HG03565 (cell line): ENCODE data around the gene RHEX.

ENCODE experiments used
- ATAC-seq: cut with Tn5 transposase; IDR thresholded peaks from one replicate; pipeline ENCODE4 v1.9.1; 2021; ENCODE audit warnings: mild to moderate bottlenecking, moderate library complexity; ENCODE audit not compliant: unreplicated experiment

RHEX gene

DNA sequence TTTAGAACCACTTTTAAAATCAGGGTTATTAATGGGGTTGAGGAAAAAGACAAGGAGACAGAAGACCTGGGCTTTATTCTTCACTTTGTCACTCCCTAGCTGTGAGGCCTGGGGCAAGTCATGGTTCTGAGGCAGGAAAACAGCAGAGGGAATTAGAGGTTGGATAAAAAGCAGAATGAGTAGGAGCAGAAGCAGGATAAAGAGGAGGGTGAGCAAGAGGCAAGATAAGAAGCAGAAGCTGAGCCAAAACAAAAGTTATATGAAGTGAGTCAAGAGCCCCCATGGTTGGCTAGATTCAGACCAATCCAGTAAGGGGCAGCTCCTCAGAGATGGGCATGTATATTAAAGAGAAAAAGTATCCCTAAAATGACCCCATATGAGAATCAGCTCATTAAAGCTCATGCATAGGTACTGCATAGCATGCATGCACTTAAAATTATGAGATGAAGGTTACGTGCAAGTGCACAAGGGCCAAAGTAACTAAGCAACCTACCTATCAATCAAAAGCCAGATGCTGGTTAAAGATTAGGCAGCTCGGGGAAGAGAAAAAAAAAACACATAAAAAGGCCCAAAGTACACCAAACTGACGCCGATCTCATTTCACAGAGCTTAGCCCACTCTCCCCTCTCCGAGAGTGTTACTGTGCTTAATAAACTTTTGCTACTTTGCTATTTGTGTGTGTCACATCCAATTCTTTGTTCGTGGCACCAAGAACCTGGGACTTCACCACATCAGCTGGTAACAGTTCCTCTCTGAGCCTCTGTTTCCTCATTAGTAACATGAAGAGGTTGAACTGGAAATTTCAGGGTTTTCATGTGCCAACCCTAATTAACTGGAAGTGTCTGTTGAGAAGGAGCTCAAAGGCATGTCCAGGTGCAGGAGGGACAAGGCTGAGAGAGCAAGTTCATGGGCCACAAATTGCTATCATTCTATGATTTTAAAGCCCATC, 62.0 kb downstream of the RHEX start:
- ATAC-seq: no peak

GRCh38 chr1:206115791-206116190, 62.8 kb downstream of the RHEX start:
- no peak for ATAC-seq

GRCh38 chr1:206116191-206116872, 63.4 kb downstream of the RHEX start:
- ATAC-seq: no peak

GRCh38 chr1:206116873-206117150, 63.8 kb downstream of the RHEX start:
- ATAC-seq: no peak

DNA sequence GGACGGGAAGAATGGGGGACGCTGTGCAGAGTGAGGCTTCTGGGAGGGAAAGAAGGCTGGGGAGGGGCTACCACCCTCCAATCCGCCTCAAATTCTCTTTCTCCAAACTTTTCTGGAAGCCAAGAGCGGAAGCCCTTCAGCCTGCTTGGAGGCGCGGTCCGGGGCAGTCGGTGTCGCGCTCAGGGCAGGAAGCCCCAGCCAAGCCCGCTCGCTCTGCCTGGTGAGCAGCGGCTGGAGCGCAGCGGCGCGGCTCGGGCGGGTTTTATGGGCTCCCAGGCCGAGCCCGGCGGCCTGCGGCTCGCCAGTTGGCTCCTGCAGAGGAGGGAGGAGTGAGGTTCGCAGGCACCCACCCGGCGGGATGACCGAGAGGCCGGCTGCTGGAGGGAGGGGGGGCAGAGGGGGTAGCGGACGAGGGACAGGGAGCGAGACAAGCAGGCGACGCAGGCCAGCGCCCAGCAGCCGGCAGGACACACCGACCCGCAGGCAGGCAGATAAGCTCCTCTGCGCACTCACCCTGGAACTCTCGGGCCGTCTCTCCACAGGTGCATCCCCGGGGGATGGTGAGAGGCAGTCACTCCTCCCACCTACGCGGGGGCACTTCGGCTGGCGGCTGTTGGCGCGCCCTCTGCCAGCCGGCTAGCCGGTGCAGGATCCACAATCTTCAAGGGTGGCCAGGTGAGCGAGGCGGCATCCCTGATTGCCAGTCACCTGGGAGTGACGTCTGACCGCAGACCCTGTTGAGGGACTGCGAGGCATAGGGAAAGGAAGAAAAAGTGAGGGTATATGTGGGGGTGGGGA, 64.4 kb downstream of the RHEX start, which contains the start of gene AVPR1B:
TSS of gene AVPR1B (minus strand) at position 238 of the 798 bp plus-strand sequence. CDS start 498 bp downstream, outside the sequence.
- no peak for ATAC-seq

- no peak for ATAC-seq
These were observed 67.4 kb downstream of the RHEX start for GRCh38 chr1:206120406-206120805.

GRCh38 chr1:206121269-206121668, 68.3 kb downstream of the RHEX start:
- ATAC-seq: no peak

DNA sequence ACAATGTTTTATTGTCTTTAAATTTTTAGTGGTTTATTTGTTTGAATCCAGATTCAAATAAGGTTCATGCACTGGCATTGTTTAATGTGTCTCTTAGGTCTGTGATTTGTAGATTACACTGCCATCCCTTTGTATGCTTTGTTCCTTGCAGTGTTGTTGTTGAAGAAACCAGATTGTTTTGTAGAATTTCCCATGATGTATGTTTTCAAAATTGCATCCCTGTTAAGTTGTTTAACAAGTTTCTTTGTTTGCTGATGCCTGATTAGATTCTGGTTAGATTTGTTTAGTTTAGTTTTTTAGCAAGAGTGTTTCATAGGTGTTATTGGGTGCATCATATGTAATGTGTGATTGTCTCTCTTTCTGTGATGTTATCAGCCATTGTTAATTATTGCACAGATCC, 69.7 kb downstream of the RHEX start:
- no peak for ATAC-seq

DNA sequence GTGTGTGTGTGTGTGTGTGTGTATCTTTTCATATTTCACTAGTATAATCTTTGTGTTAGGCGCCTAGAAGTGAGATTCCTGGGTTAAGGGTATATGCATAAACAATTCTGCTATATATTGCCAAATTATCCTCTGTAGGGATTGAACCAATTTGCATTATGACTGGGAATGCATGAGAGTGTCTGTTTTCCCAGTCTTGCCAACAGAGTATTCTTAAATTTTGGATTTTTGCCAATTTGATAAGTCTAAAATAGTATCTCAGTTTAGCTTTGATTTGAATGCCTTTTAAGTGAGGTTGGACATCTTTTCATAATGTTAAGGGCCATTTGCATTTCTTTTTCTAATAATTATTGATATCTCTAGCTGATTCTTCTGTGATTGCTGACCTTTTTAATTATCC, 72.4 kb downstream of the RHEX start:
- ATAC-seq: no peak

- ATAC-seq: no peak
These were observed 74.4 kb downstream of the RHEX start for GRCh38 chr1:206127336-206127735.

GRCh38 chr1:206128196-206128595, 75.2 kb downstream of the RHEX start:
- no peak for ATAC-seq

DNA sequence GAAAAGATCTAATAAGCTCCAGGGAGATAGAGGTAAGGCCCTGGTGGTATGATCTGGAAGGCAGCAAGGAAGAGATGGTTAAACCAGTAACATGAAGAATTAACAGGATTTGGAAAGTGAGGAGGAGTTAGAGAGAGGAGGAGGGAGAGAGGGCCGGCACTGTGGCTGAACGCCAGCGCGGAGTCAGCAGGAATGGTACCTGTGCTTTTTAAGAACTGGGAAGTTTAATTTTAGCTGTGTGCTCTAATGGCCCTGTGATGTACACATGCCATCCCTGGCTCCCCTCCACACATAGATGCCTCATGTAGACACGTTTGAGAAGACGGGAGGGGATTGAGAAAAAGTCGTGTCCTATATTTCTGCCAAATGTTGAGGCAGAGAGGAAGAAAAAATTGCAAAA, 78.1 kb downstream of the RHEX start:
- no peak for ATAC-seq

DNA sequence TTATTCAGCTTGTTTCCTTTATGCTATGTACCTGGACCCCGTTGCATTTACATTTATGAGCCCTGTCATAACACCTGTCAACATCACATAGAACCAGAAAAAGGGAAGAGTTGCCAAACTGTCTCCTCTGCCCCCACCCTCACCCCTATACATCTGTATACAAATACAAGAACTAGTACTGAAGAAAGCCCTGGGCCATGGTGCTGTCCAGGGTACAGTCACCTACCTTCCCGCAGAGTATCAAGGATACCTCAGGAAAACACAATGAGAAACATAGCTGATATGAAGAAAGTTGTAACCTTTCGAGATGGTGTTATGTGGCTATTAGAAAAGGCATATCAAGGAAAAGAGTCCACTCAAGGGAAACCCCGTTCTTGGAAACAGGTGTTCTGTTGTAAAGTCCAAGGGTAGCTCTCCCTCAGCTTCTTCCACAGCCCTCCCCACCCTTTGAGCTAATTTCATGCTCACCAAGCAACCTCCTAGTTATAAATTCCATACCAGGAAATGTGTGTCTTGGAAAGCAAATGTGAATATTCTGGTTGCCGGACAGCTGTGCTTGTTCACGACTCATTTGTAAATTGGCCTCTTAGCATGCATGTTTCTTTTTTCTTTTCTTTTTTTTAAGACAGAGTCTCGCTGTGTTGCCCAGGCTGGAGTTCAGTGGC, 80.9 kb downstream of the RHEX start:
- ATAC-seq: no peak

DNA sequence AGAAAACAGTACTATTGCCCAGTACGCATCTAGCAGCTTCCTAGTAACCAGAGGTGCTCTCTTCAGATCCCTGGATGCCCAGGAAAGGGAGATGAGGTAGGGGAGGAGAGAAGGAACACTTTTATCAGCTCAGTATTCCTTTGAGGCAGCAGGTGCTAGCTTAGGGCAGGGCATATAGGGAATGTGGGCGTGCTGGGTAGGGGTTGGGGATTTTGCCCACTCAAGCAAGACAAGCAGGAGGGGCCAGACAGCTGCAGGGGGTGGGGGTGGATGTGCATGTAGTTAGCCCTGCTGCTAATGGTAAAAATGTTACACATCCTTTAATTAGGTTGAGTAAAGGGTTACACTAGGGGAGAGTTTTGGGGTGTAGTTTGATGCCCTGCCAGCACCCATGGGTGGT, 82.3 kb downstream of the RHEX start:
- ATAC-seq: no peak

GRCh38 chr1:206136241-206136640, 83.3 kb downstream of the RHEX start:
- ATAC-seq: no peak

GRCh38 chr1:206142011-206142410, 89.0 kb downstream of the RHEX start:
- ATAC-seq: no peak

DNA sequence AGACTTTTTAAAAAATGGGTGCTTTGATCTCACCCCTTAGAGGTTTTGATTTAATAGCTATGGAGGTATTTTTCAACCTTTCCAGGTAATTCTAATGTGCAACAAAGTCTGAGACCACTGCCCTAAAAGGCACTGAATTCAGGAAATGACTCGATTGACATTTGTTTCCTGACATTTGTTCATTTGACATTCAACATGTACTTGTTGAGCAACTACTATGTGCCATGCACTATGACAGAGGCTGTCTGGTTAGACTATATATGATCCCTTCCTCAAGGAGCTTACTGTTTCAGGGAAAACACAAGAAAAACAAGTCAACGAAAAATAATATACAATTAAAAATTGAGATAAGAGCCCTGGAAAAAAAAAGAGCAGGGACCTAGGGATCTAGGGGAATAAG, 89.8 kb downstream of the RHEX start:
- no peak for ATAC-seq

DNA sequence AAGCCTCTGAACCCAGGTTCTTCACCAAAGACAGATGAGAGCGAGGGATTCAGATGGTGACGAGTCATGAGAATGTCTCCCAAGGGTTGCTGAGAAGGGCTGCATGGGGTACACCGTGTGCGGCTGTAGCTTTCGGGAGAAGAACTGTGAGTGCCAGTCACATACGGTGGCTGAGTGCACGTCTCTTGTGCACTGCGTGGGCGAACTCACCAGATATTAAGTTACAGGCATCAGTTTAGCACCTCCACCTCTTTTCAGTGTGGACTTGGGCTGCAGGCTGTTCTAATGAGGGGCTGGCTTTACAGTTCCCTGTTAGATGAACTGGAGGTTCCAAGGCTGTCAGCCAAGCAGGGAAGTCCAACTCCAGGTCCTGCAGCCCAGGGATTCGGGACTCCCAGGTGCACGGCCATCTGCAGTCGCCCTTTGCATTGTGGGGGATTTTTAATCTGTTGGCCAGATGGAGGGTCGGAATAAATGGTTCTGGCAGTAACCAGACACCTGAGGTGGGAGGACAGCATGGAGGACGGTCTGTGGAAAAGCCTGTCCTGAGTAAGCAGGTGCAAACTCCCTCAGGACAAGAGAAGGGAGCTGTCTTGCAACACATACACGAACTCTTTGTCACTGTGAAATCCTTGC, 90.7 kb downstream of the RHEX start:
- no peak for ATAC-seq

GRCh38 chr1:206144605-206145004, 91.6 kb downstream of the RHEX start:
- no peak for ATAC-seq

- no peak for ATAC-seq
These were observed 92.9 kb downstream of the RHEX start for GRCh38 chr1:206145771-206146290.
